H9 (cell line): ENCODE measurements around the gene YPEL1. TPM values are rescaled to one million over a fixed set of nuclear protein-coding genes. Genes with fewer than 3 reads are reported as not detected.

ENCODE experiments used
- DNase-seq: peaks from one replicate; pipeline ENCODE4 v3.0.0-alpha.2; 2017
- H2AFZ ChIP-seq: one replicate; pipeline ENCODE4 v1.6.1; 2013; ENCODE audit warnings: mild to moderate bottlenecking, low read length, control low read depth, moderate library complexity
- H2AK5ac ChIP-seq: 2 replicates; pipeline ENCODE4 v1.6.1; 2013; ENCODE audit warnings: low read length, control low read depth, mixed read lengths; ENCODE audit not compliant: insufficient read length
- H2BK120ac ChIP-seq: one replicate; pipeline ENCODE4 v1.6.1; 2013; ENCODE audit warnings: low read depth, mild to moderate bottlenecking, low read length, control low read depth, inconsistent platforms; ENCODE audit not compliant: poor library complexity, severe bottlenecking
- H2BK12ac ChIP-seq: 2 replicates; pipeline ENCODE4 v1.6.1; 2013; ENCODE audit warnings: low read length, control low read depth, mixed read lengths, low read depth; ENCODE audit not compliant: insufficient read length
- H2BK15ac ChIP-seq: 2 replicates; pipeline ENCODE4 v1.6.1; 2013; ENCODE audit warnings: low read depth, low read length, control low read depth
- H2BK20ac ChIP-seq: one replicate; pipeline ENCODE4 v1.6.1; 2013; ENCODE audit warnings: low read depth, mild to moderate bottlenecking, low read length, control low read depth, inconsistent platforms; ENCODE audit not compliant: poor library complexity, severe bottlenecking
- H2BK5ac ChIP-seq: 2 replicates; pipeline ENCODE4 v1.6.1; 2013; ENCODE audit warnings: low read length, control low read depth, mixed read lengths; ENCODE audit not compliant: insufficient read length
- H3K14ac ChIP-seq: 2 replicates; pipeline ENCODE4 v1.6.1; 2013; ENCODE audit warnings: low read length, control low read depth; ENCODE audit not compliant: insufficient read depth
- H3K18ac ChIP-seq: 2 replicates; pipeline ENCODE4 v1.6.1; 2013; ENCODE audit warnings: low read depth, mild to moderate bottlenecking, mixed read lengths, low read length, control low read depth; ENCODE audit not compliant: insufficient read length
- H3K23ac ChIP-seq: 2 replicates; pipeline ENCODE4 v1.6.1; 2013; ENCODE audit warnings: low read length, control low read depth, mixed read lengths, low read depth; ENCODE audit not compliant: insufficient read length
- H3K23me2 ChIP-seq: 2 replicates; pipeline ENCODE4 v1.6.1; 2013; ENCODE audit warnings: low read depth, mild to moderate bottlenecking, mixed read lengths, low read length, control low read depth; ENCODE audit not compliant: insufficient read length, poor library complexity, severe bottlenecking
- H3K27ac ChIP-seq: 2 replicates; pipeline ENCODE4 v1.5.1; 2013; ENCODE audit warnings: low read length, control low read depth, mixed read lengths, low read depth; ENCODE audit not compliant: insufficient read length
- H3K27me3 ChIP-seq: 2 replicates; pipeline ENCODE4 v1.6.1; 2013; ENCODE audit warnings: low read length, control low read depth, inconsistent platforms; ENCODE audit not compliant: insufficient read depth
- H3K4ac ChIP-seq: 2 replicates; pipeline ENCODE4 v1.6.1; 2013; ENCODE audit warnings: low read depth, mild to moderate bottlenecking, control low read depth, inconsistent platforms, low read length, moderate library complexity
- H3K4me1 ChIP-seq: 2 replicates; pipeline ENCODE4 v1.6.1; 2013; ENCODE audit warnings: low read length, control low read depth, inconsistent platforms; ENCODE audit not compliant: insufficient read depth
- H3K4me2 ChIP-seq: 2 replicates; pipeline ENCODE4 v1.6.1; 2013; ENCODE audit warnings: low read length, control low read depth, mixed read lengths; ENCODE audit not compliant: insufficient read length, insufficient read depth
- H3K56ac ChIP-seq: 2 replicates; pipeline ENCODE4 v1.6.1; 2013; ENCODE audit warnings: low read depth, mild to moderate bottlenecking, mixed read lengths, low read length, control low read depth; ENCODE audit not compliant: insufficient read length
- H3K79me1 ChIP-seq: 2 replicates; pipeline ENCODE4 v1.6.1; 2013; ENCODE audit warnings: low read depth, mild to moderate bottlenecking, moderate library complexity, low read length, control low read depth, inconsistent platforms; ENCODE audit not compliant: insufficient read depth, poor library complexity, severe bottlenecking
- H3K79me2 ChIP-seq: 2 replicates; pipeline ENCODE4 v1.6.1; 2013; ENCODE audit warnings: low read length, control low read depth, inconsistent platforms; ENCODE audit not compliant: insufficient read depth
- H3K9ac ChIP-seq: 2 replicates; pipeline ENCODE4 v1.6.1; 2013; ENCODE audit warnings: low read length, control low read depth, mixed read lengths; ENCODE audit not compliant: insufficient read length; ENCODE audit errors: extremely low read depth
- H3K9me3 ChIP-seq: one replicate; pipeline ENCODE4 v1.6.1; 2013; ENCODE audit warnings: low read depth, low read length, inconsistent platforms; ENCODE audit not compliant: control insufficient read depth
- H3T11ph ChIP-seq: one replicate; pipeline ENCODE4 v1.6.1; 2013; ENCODE audit warnings: mild to moderate bottlenecking, low read length, control low read depth, inconsistent platforms
- H4K20me1 ChIP-seq: one replicate; pipeline ENCODE4 v1.6.1; 2013; ENCODE audit not compliant: control insufficient read depth, insufficient read length, insufficient read depth
- H4K5ac ChIP-seq: 2 replicates; pipeline ENCODE4 v1.6.1; 2013; ENCODE audit warnings: low read depth, mild to moderate bottlenecking, mixed read lengths, low read length, control low read depth; ENCODE audit not compliant: insufficient read length
- H4K8ac ChIP-seq: replicated peaks from 2 replicates; pipeline ENCODE4 v1.6.1; 2013; ENCODE audit warnings: low read length, control low read depth, mixed read lengths, low read depth; ENCODE audit not compliant: insufficient read length
- H4K91ac ChIP-seq: 2 replicates; pipeline ENCODE4 v1.6.1; 2013; ENCODE audit warnings: low read depth, mild to moderate bottlenecking, moderate library complexity, mixed read lengths, low read length, control low read depth; ENCODE audit not compliant: insufficient read length
- H3K27ac Mint-ChIP-seq, 3 experiments: 2 replicates in 2 of 3; 3 replicates in 1 of 3; pipeline ENCODE4 v1.8.0; 2020 to 2021; ENCODE audit warnings: mixed read lengths in 3 of 3, mild to moderate bottlenecking in 1 of 3, moderate library complexity in 1 of 3
- H3K27me3 Mint-ChIP-seq: 2 replicates; pipeline ENCODE4 v1.8.0; 2021; ENCODE audit warnings: low read depth, mild to moderate bottlenecking, moderate library complexity, mixed read lengths
- H3K36me3 Mint-ChIP-seq, 3 experiments: 2 replicates in 2 of 3; 3 replicates in 1 of 3; pipeline ENCODE4 v1.8.0; 2020 to 2021; ENCODE audit warnings: low read depth in 3 of 3, mixed read lengths in 3 of 3; ENCODE audit not compliant: insufficient read depth in 1 of 3
- H3K4me1 Mint-ChIP-seq, 2 experiments: 2 replicates each; pipeline ENCODE4 v1.8.0; 2020; ENCODE audit warnings: mixed read lengths in 2 of 2
- H3K4me3 Mint-ChIP-seq, 2 experiments: 2 replicates in 1 of 2; 3 replicates in 1 of 2; pipeline ENCODE4 v1.8.0; 2020 to 2021; ENCODE audit warnings: mild to moderate bottlenecking in 2 of 2, mixed read lengths in 2 of 2, moderate library complexity in 1 of 2
- H3K9me3 Mint-ChIP-seq, 2 experiments: 2 replicates in 1 of 2; 3 replicates in 1 of 2; pipeline ENCODE4 v1.8.0; 2020; ENCODE audit warnings: mild to moderate bottlenecking in 2 of 2, mixed read lengths in 2 of 2, moderate library complexity in 1 of 2
- WGBS: extraction: QIAGEN DNeasy Blood & Tissue Kit; methylation state at CpG from one replicate; pipeline ENCODE4 v1.1.7; 2013; ENCODE audit warnings: missing lambda C conversion rate, low lambda C conversion rate, mixed read lengths; ENCODE audit not compliant: insufficient read length; ENCODE audit errors: extremely low coverage; 5-methylcytosine and 5-hydroxymethylcytosine counted together
- total RNA-seq: library from RNA; stranded (reverse); gene quantifications from 2 replicates; pipeline ENCODE4 v1.2.1, GENCODE V29; 2021
- TF ChIP-seq, protein P1 (sequence below): fragments of 200-600 bp; sonication (generic); conservative IDR thresholded peaks from 3 replicates; pipeline ENCODE4 v1.8.0; 2021; ENCODE audit warnings: antibody characterized with exemption, mild to moderate bottlenecking

YPEL1 gene
- total RNA-seq, 1 experiment from 2014 or later, result 5.4 TPM

DNA sequence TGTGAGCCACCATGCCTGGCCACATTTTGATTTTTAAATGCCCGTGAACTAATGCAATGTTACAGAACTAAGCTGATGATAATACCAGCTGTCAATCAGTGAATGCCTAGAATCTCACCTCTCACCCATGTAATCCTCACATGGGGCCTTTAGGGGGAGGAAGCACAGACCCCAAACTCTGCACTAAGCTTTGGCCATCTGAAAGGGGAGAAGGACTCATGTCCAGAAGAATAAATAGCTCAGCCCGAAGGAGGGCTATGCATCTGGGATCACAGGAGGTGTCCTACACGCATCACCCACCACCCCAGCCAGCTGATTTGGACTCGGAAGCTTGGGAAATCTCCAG is 36.0 kb upstream of the YPEL1 start:
- H3K79me2 ChIP-seq, result no peaks in the 10 kb centered on the region
- DNase-seq, result no peak
- H3K23me2 ChIP-seq, result no peaks in the 10 kb centered on the region
- no peak overlapping the region for H2BK20ac ChIP-seq
- no peaks in the 10 kb centered on the region for H3K4me1 ChIP-seq
- no peak overlapping the region for H3K4me2 ChIP-seq
- H4K5ac ChIP-seq, result no peak overlapping the region
- no peaks in the 10 kb centered on the region for H4K20me1 ChIP-seq
- no peak overlapping the region for H2BK12ac ChIP-seq
- H2BK15ac ChIP-seq, result no peak overlapping the region
- Mint-ChIP-seq H3K27ac (no peak overlapping the region; a peak in 1 of 7 replicates), H3K27me3 (no peaks in the 10 kb centered on the region), H3K4me1 (no peaks in the 10 kb centered on the region), H3K9me3 (no peaks in the 10 kb centered on the region), H3K36me3 (peaks cover 45 to 77% (median 74%) of the 10 kb centered on the region in 3 experiments; a peak in 6 of 7 replicates), H3K4me3 (no peak overlapping the region)
- H3K18ac ChIP-seq, result no peak overlapping the region
- H2AK5ac ChIP-seq, result no peak overlapping the region
- no peak overlapping the region for H3K14ac ChIP-seq
- H3K9ac ChIP-seq, result no peak overlapping the region
- no peak overlapping the region for H3K23ac ChIP-seq
- WGBS, result no CpG with 5 or more reads among the region's 4 CpGs
- TF ChIP-seq, protein P1, sequence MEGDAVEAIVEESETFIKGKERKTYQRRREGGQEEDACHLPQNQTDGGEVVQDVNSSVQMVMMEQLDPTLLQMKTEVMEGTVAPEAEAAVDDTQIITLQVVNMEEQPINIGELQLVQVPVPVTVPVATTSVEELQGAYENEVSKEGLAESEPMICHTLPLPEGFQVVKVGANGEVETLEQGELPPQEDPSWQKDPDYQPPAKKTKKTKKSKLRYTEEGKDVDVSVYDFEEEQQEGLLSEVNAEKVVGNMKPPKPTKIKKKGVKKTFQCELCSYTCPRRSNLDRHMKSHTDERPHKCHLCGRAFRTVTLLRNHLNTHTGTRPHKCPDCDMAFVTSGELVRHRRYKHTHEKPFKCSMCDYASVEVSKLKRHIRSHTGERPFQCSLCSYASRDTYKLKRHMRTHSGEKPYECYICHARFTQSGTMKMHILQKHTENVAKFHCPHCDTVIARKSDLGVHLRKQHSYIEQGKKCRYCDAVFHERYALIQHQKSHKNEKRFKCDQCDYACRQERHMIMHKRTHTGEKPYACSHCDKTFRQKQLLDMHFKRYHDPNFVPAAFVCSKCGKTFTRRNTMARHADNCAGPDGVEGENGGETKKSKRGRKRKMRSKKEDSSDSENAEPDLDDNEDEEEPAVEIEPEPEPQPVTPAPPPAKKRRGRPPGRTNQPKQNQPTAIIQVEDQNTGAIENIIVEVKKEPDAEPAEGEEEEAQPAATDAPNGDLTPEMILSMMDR, result no peak
- H3K79me1 ChIP-seq, result no peaks in the 10 kb centered on the region
- no peak overlapping the region for H3K4ac ChIP-seq
- H2AFZ ChIP-seq, result no peak overlapping the region
- no peak overlapping the region for H2BK120ac ChIP-seq
- no peaks in the 10 kb centered on the region for H3K9me3 ChIP-seq
- H3K27me3 ChIP-seq, result no peaks in the 10 kb centered on the region
- no peak overlapping the region for H2BK5ac ChIP-seq
- H4K8ac ChIP-seq, result no peak overlapping the region
- no peak overlapping the region for H4K91ac ChIP-seq
- H3T11ph ChIP-seq, result no peak overlapping the region
- H3K56ac ChIP-seq, result no peak overlapping the region
- no peak overlapping the region for H3K27ac ChIP-seq
